ENCODE data around the gene RNF214. TPM values are rescaled to one million over a fixed set of nuclear protein-coding genes. Genes with fewer than 3 reads are reported as not detected.
A peak's percentile ranks its signal among the peaks of the same experiment; 100 is the strongest.
"Not testable (repeated sequence)": the region's sequence is repeated elsewhere in the genome, so short reads cannot be mapped to it uniquely, and the experiment has no call there.

Gene RNF214
- total and polyA plus RNA-seq, 8 donors = 6.7 to 21.6 (median 11.0) TPM

GRCh38 chr11:117319214-117319840 lies 86.9 kb downstream of the RNF214 start:
- no peaks in the 10 kb centered on the region for H3K27me3 ChIP-seq
- intact Hi-C loops (cut with DNase I; ENCODE audit: low total_unique reads) = loop anchor here (10.0 kb wide), 1 partner anchor 85 kb away; the partner anchor contains the start of genes PCSK7 and RNF214
- 65 to 74% (median 71%) methylated on average over 5 of the region's 5 CpGs for WGBS, 5 donors
- no peak for DNase-seq
- H3K4me1 ChIP-seq = peaks cover 12 to 26% (median 18%) of the 10 kb centered on the region in 4 donors
- TF ChIP-seq POLR2A (IDR thresholded peaks at IDR 0.05) = no peak
- no peaks in the 10 kb centered on the region for H3K36me3 ChIP-seq
- no peaks in the 10 kb centered on the region for H3K9me3 ChIP-seq
- H3K27ac ChIP-seq = no peak overlapping the region
- no peak overlapping the region for H3K4me3 ChIP-seq

- intact Hi-C loops (cut with DNase I; ENCODE audit: low total_unique reads); H3K27me3 ChIP-seq; H3K9me3 ChIP-seq; DNase-seq; H3K36me3 ChIP-seq: not testable (repeated sequence)
- peaks cover 11 to 25% (median 19%) of the 10 kb centered on the region in 4 donors for H3K4me1 ChIP-seq
- WGBS, 5 donors = 7 to 14% (median 10%) methylated on average over 5 of the region's 5 CpGs
- H3K4me3 ChIP-seq = peak overlapping the region; percentile 77 to 83 (median 80)
- peak overlapping the region in 4 of 5 donors; percentile 89 to 96 (median 92) for H3K27ac ChIP-seq
These were observed 94.7 kb downstream of the RNF214 start for GRCh38 chr11:117327255-117327566.

GRCh38 chr11:117327567-117328374 lies 95.3 kb downstream of the RNF214 start, which contains the start of gene CEP164:
CEP164 (plus strand) TSS chr11:117327854; CDS start chr11:117338587, 10,733 bp downstream.
- TF ChIP-seq EP300 (IDR thresholded peaks at IDR 0.05) (no peak), POLR2AphosphoS5 (IDR thresholded peaks at IDR 0.05) (peak; percentile 48 to 82 (median 50)), CTCF (IDR thresholded peaks at IDR 0.05) (no peak), POLR2A (IDR thresholded peaks at IDR 0.05) (peak in 1 of 4 donors; percentile 31)
- H3K4me1 ChIP-seq = peaks cover 11 to 25% (median 19%) of the 10 kb centered on the region in 4 donors
- no peaks in the 10 kb centered on the region for H3K36me3 ChIP-seq
- H3K4me3 ChIP-seq = peak within 1 kb of the TSS; percentile 77 to 83 (median 80)
- H3K27me3 ChIP-seq = no peaks in the 10 kb centered on the region
- intact Hi-C loops (cut with DNase I; ENCODE audit: low total_unique reads) = no loop called here
- H3K9me3 ChIP-seq = no peaks in the 10 kb centered on the region
- WGBS, 5 donors = 0 to 1% (median 1%) methylated on average over 26 to 64 of the region's 64 CpGs
- DNase-seq = peak; percentile 95 to 99
- H3K27ac ChIP-seq = peak within 1 kb of the TSS; percentile 89 to 96 (median 93)

GRCh38 chr11:117328375-117329010 lies 96.0 kb downstream of the RNF214 start:
- Histone ChIP-seq H3K36me3 (no peaks in the 10 kb centered on the region), H3K4me1 (peaks cover 11 to 25% (median 19%) of the 10 kb centered on the region in 4 donors), H3K27me3 (no peaks in the 10 kb centered on the region), H3K27ac (peak overlapping the region; percentile 89 to 96 (median 93)), H3K9me3 (no peaks in the 10 kb centered on the region), H3K4me3 (peak overlapping the region; percentile 77 to 83 (median 80))
- intact Hi-C loops (cut with DNase I; ENCODE audit: low total_unique reads) = no loop called here
- 5 to 9% (median 7%) methylated on average over 15 of the region's 15 CpGs for WGBS, 5 donors
- DNase-seq = peak; percentile 31 to 75
- no peak for TF ChIP-seq POLR2AphosphoS5 (IDR thresholded peaks at IDR 0.05)
- TF ChIP-seq CTCF (IDR thresholded peaks at IDR 0.05) = no peak

- H3K27me3 ChIP-seq = no peaks in the 10 kb centered on the region
- H3K9me3 ChIP-seq = no peaks in the 10 kb centered on the region
- no peak for DNase-seq
- TF ChIP-seq POLR2AphosphoS5 (IDR thresholded peaks at IDR 0.05) (no peak), CTCF (IDR thresholded peaks at IDR 0.05) (no peak), POLR2A (IDR thresholded peaks at IDR 0.05) (no peak), EP300 (IDR thresholded peaks at IDR 0.05) (no peak)
- H3K36me3 ChIP-seq = peaks cover 0 to 29% (median 18%) of the 10 kb centered on the region in 4 donors
- H3K4me1 ChIP-seq = peaks cover 11 to 25% (median 19%) of the 10 kb centered on the region in 4 donors
- intact Hi-C loops (cut with DNase I; ENCODE audit: low total_unique reads) = no loop called here
- no peak overlapping the region for H3K4me3 ChIP-seq
- H3K27ac ChIP-seq = no peak overlapping the region
- 45 to 76% (median 50%) methylated on average over 2 of the region's 2 CpGs for WGBS, 5 donors
These were observed 100.4 kb downstream of the RNF214 start for GRCh38 chr11:117332843-117333242.

All from stomach (tissue), 9 donors.